HCT116 (cell line): ENCODE data around the gene FLNA. TPM values are rescaled to one million over a fixed set of nuclear protein-coding genes. Genes with fewer than 3 reads are reported as not detected.

ENCODE experiments used
- ATAC-seq: fragments of 200-7000 bp; cut with Tn5 transposase; 2 replicates; pipeline ENCODE4 v1.9.1; 2020; ENCODE audit warnings: mild to moderate bottlenecking, moderate library complexity
- BruUV-seq: library from RNA; stranded (reverse); fragments of 400-500 nt; replicated peaks from 2 replicates; lab custom pipeline; 2021; lab: Mats Ljungman, UMichigan
- CTCF ChIA-PET: fragments of 300-600 bp; sonication (Branson Sonifier 250); formaldehyde crosslinking; loops from one replicate; lab custom pipeline; 2021; ENCODE audit warnings: antibody characterized with exemption; lab: Charles Lee
- POLR2A ChIA-PET: fragments of 300-600, 350-600 bp; sonication (Branson Sonifier 250); formaldehyde crosslinking; loops from one replicate; lab custom pipeline; 2021; ENCODE audit warnings: antibody characterized with exemption; lab: Charles Lee
- RAD21 ChIA-PET, 2 experiments: fragments of 300-600 bp; sonication (Branson Sonifier 250); formaldehyde crosslinking; loops; one replicate each; lab custom pipeline; 2023; ENCODE audit warnings: low total read pairs in 2 of 2; ENCODE audit not compliant: uncharacterized antibody in 2 of 2, unreplicated experiment in 2 of 2, low non-redundant PET in 1 of 2; lab: Charles Lee
- DNase-seq: peaks from one replicate; pipeline ENCODE4 v3.0.0-alpha.2; 2010; ENCODE audit warnings: low read depth, low spot score
- H2AFZ ChIP-seq: fragments of 200-600 bp; shearing (Covaris generic), sonication (generic); 2 replicates; pipeline ENCODE4 v1.6.1; 2017; ENCODE audit warnings: low read depth, mixed run types, mixed read lengths, antibody characterized with exemption, low read length; ENCODE audit not compliant: poor library complexity, severe bottlenecking
- H3K27ac ChIP-seq: 2 replicates; pipeline ENCODE4 v1.5.1; 2012; ENCODE audit warnings: low read depth, low read length
- H3K27me3 ChIP-seq: fragments of 200-600 bp; sonication (generic); 2 replicates; pipeline ENCODE4 v1.6.1; 2016; ENCODE audit warnings: mixed run types, low read length, mixed read lengths; ENCODE audit not compliant: insufficient read depth
- H3K36me3 ChIP-seq, 2 experiments: fragments of 200-500 bp in 1 of 2; fragments of 200-600 bp in 1 of 2; sonication (Bioruptor generic) in 1 of 2; sonication (generic) in 1 of 2; 2 replicates each; pipeline versions ENCODE4 v1.5.1 to v1.6.1; 2014 to 2016; ENCODE audit warnings: low read length in 2 of 2, inconsistent platforms in 1 of 2, mixed read lengths in 1 of 2, mixed run types in 1 of 2; ENCODE audit not compliant: insufficient read depth in 2 of 2, control insufficient read depth in 1 of 2
- H3K4me1 ChIP-seq, 2 experiments: fragments of 200-600 bp in 1 of 2; sonication (generic) in 1 of 2; 2 replicates each; pipeline versions ENCODE4 v1.5.1 to v1.6.1; 2012 to 2017; ENCODE audit warnings: low read length in 2 of 2, inconsistent platforms in 1 of 2, mild to moderate bottlenecking in 1 of 2, mixed read lengths in 1 of 2, mixed run types in 1 of 2, moderate library complexity in 1 of 2; ENCODE audit not compliant: insufficient read depth in 2 of 2, control insufficient read depth in 1 of 2
- H3K4me2 ChIP-seq: fragments of 200-600 bp; sonication (generic); 2 replicates; pipeline ENCODE4 v1.6.1; 2017; ENCODE audit warnings: mixed run types, low read length, mixed read lengths
- H3K4me3 ChIP-seq, 2 experiments: fragments of 200-600 bp in 1 of 2; sonication (generic) in 1 of 2; replicated peaks in 1 of 2; 2 replicates each; pipeline ENCODE4 v1.5.1; 2011 to 2016; ENCODE audit warnings: low read length in 2 of 2, control low read depth in 1 of 2, low read depth in 1 of 2, mild to moderate bottlenecking in 1 of 2, mixed read lengths in 1 of 2, mixed run types in 1 of 2
- H3K79me2 ChIP-seq: fragments of 200-600 bp; sonication (generic); 2 replicates; pipeline ENCODE4 v1.6.1; 2017; ENCODE audit warnings: mild to moderate bottlenecking, mixed run types, low read length, moderate library complexity, mixed read lengths; ENCODE audit not compliant: insufficient read depth
- H3K9ac ChIP-seq: fragments of 200-600 bp; sonication (generic); 2 replicates; pipeline ENCODE4 v1.6.1; 2016; ENCODE audit warnings: low read length, mixed read lengths
- H3K9me2 ChIP-seq: fragments of 200-600 bp; sonication (generic), shearing (Covaris generic); 2 replicates; pipeline ENCODE4 v1.6.1; 2017; ENCODE audit warnings: mixed run types, mild to moderate bottlenecking, moderate library complexity; ENCODE audit not compliant: insufficient read depth
- H3K9me3 ChIP-seq, 2 experiments: fragments of 200-500 bp in 1 of 2; fragments of 200-600 bp in 1 of 2; sonication (Bioruptor generic) in 1 of 2; sonication (generic) in 1 of 2; 2 replicates each; pipeline ENCODE4 v1.6.1; 2014 to 2017; ENCODE audit warnings: low read length in 2 of 2, mixed read lengths in 2 of 2, inconsistent platforms in 1 of 2, low read depth in 1 of 2, mild to moderate bottlenecking in 1 of 2, mixed run types in 1 of 2, moderate library complexity in 1 of 2; ENCODE audit not compliant: control insufficient read depth in 1 of 2, insufficient read depth in 1 of 2
- H4K20me1 ChIP-seq: fragments of 200-600 bp; sonication (generic), shearing (Covaris generic); 2 replicates; pipeline ENCODE4 v1.6.1; 2017; ENCODE audit warnings: mixed run types, mild to moderate bottlenecking, moderate library complexity; ENCODE audit not compliant: insufficient read depth
- ELF1 ChIP-seq: IDR thresholded peaks from 2 replicates; pipeline ENCODE4 v1.6.1; 2012; ENCODE audit warnings: low read depth, borderline replicate concordance
- EZH2 ChIP-seq: fragments of 200-600 bp; sonication (generic); IDR thresholded peaks from 2 replicates; pipeline ENCODE4 v1.6.1; 2017; ENCODE audit warnings: antibody characterized with exemption, mixed run types
- POLR2A ChIP-seq: IDR thresholded peaks from 2 replicates; pipeline ENCODE4 v1.7.0; 2011; ENCODE audit warnings: borderline replicate concordance; ENCODE audit not compliant: insufficient read depth, insufficient read length; ENCODE audit errors: extremely low read depth
- SRF ChIP-seq: IDR thresholded peaks from 2 replicates; pipeline ENCODE4 v1.6.1; 2012; ENCODE audit warnings: low read depth
- TCF7L2 ChIP-seq: IDR thresholded peaks from 2 replicates; pipeline ENCODE4 v1.7.0; 2011; ENCODE audit warnings: borderline replicate concordance, inconsistent platforms; ENCODE audit not compliant: insufficient read depth, insufficient read length; ENCODE audit errors: extremely low read depth
- ZNF274 ChIP-seq: fragments of 200-500 bp; sonication (Bioruptor generic); IDR thresholded peaks from 2 replicates; pipeline ENCODE4 v1.6.1; 2014; ENCODE audit warnings: mild to moderate bottlenecking, low read depth, low read length, inconsistent platforms
- intact Hi-C: fragments of 100-400 bp; cut with micrococcal nuclease; formaldehyde crosslinking; loops from 2 replicates; pipeline ENCODE4 v1.10.0; 2022
- total RNA-seq: library from RNA; stranded (reverse); gene quantifications from one replicate; pipeline ENCODE4 v1.2.1, GENCODE V29; 2021; ENCODE audit not compliant: unreplicated experiment
- TF ChIP-seq, protein P1 (sequence below), 3 experiments: fragments of 200-600 bp in 1 of 3; sonication (generic) in 1 of 3; IDR thresholded peaks in 2 of 3; conservative IDR thresholded peaks in 1 of 3; 2 replicates each; pipeline ENCODE4 v1.5.1; 2012 to 2017; ENCODE audit warnings: low read depth in 2 of 3, low read length in 2 of 3, antibody characterized with exemption in 1 of 3, borderline replicate concordance in 1 of 3, control low read depth in 1 of 3, mild to moderate bottlenecking in 1 of 3, mixed read lengths in 1 of 3, mixed run types in 1 of 3, moderate library complexity in 1 of 3; ENCODE audit not compliant: insufficient read depth in 1 of 3

FLNA gene
- total RNA-seq, 1 experiment from 2014 or later = 546 TPM

DNA sequence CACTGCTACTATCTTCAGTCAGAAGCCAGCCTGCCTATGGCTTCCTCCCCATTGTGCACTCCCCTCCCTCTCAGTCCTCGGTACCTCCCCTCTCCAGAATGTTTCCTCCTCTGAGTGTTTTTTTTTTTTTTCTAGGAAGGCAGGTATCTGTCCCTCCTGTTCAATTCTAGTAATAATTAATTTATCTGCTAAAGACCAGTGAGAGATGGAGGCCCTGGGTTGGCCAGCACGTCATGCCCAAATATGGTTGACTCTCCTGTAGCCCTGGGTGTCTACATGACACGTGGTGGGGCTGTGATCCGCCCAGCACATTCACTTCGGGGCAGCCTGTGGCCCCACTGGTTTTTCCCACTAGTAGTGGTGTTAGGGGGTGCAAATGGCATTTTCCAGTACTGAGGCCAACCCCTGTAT, 1.8 kb downstream of the FLNA start:
- intact Hi-C loops = loop anchor here (1.0 kb wide), 1 partner anchor 163 kb away; no protein-coding TSS in a partner anchor
- Histone ChIP-seq H3K9me2 (no peaks in the 10 kb centered on the region), H3K4me2 (peak overlapping the region; percentile 91; the same call in 1 of the 2 replicates), H3K4me1 (peaks cover 19 to 61% of the 10 kb centered on the region in 2 experiments), H2AFZ (no peak overlapping the region), H3K27me3 (no peaks in the 10 kb centered on the region)
- TF ChIP-seq SRF = no peak
- TF ChIP-seq ELF1 = no peak
- TF ChIP-seq POLR2A = no peak
- no peak for TF ChIP-seq TCF7L2
- TF ChIP-seq, protein P1, sequence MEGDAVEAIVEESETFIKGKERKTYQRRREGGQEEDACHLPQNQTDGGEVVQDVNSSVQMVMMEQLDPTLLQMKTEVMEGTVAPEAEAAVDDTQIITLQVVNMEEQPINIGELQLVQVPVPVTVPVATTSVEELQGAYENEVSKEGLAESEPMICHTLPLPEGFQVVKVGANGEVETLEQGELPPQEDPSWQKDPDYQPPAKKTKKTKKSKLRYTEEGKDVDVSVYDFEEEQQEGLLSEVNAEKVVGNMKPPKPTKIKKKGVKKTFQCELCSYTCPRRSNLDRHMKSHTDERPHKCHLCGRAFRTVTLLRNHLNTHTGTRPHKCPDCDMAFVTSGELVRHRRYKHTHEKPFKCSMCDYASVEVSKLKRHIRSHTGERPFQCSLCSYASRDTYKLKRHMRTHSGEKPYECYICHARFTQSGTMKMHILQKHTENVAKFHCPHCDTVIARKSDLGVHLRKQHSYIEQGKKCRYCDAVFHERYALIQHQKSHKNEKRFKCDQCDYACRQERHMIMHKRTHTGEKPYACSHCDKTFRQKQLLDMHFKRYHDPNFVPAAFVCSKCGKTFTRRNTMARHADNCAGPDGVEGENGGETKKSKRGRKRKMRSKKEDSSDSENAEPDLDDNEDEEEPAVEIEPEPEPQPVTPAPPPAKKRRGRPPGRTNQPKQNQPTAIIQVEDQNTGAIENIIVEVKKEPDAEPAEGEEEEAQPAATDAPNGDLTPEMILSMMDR (IDR thresholded peaks at IDR 0.05 in 2 of 3, conservative IDR thresholded peaks at IDR 0.05 in 1 of 3; ENCODE audit: borderline replicate concordance in 1 of 3, insufficient read depth in 1 of 3, low read depth in 2 of 3, low read length in 2 of 3) = no peak
- no peak for TF ChIP-seq ZNF274
- no peak for TF ChIP-seq EZH2
- TF ChIP-seq, all 23 proteins: peak for 0
- Histone ChIP-seq H3K4me3 (no peak overlapping the region), H4K20me1 (no peaks in the 10 kb centered on the region), H3K36me3 (peaks cover under 1 to 4% of the 10 kb centered on the region in 2 experiments; a peak in 2 of 4 replicates), H3K9ac (no peak overlapping the region), H3K27ac (peak overlapping the region; percentile 53; the same call in 1 of the 2 replicates), H3K9me3 (no peaks in the 10 kb centered on the region), H3K79me2 (peaks cover 33% of the 10 kb centered on the region)
- ChIA-PET CTCF (interaction anchor here (1.0 to 1.6 kb wide), 9 partner anchors 9 to 171 kb away, joined by 3 to 18 read pairs (median 4); partner anchors contain the start of genes RPL10 and SLC10A3), POLR2A (interaction anchor here (1.1 to 2.3 kb wide), 6 partner anchors 10 to 175 kb away, joined by 3 to 12 read pairs (median 4); partner anchors contain the start of genes IKBKG, RPL10 and SLC10A3), RAD21 (no interaction called here)
- ATAC-seq = no peak
- DNase-seq = no peak
- no TSS peak for BruUV-seq
